LNCaP clone FGC (cell line): ENCODE measurements around the gene ZNF514.

Source experiments
- DNase-seq: peaks from one replicate; pipeline ENCODE4 v3.0.0-alpha.2; 2011; ENCODE audit warnings: low read depth
- H3K4me3 ChIP-seq: 2 replicates; pipeline ENCODE4 v1.5.1; 2011; ENCODE audit warnings: mild to moderate bottlenecking, low read depth, low read length, control low read depth
- CTCF ChIP-seq: IDR thresholded peaks from 2 replicates; pipeline ENCODE4 v1.5.1; 2012; ENCODE audit warnings: mild to moderate bottlenecking; ENCODE audit not compliant: control insufficient read depth, insufficient read depth; ENCODE audit errors: extremely low read depth

ZNF514 gene

DNA sequence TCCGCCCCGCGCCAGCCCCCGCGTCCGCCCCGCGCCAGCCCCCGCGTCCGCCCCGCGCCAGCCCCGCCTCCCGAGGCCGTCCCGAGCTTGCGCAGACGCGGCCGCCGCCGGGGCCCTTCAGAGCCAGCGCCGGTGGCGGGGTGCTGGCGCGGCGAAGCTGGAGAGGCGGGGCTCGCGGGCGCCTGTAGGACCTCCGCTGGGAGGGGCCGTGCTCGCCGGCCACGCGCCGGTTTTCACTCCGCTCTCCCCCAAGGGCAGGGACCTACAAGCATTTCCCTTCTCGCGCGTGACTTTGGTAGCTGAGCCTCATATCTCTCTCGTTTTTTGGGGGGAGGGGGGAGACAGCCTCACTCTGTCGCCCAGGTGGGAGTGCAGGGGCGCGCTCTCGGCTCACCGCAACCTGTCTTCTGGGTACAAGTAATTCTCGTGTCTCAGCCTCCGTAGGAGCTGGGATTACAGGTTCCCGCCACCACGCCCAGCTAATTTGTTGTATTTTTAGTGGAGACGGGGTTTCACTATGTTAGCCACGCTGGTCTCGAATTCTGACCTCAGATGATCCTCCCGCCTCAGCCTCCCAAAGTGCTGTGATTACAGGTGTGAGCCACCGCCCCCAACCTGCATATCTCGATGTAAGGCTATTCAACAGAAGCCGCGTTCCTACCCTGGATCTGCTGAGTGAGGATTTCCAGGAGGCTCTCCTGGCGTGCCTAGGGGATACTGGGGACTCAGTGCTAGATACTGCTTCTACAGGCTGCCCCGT lies at the start of gene ZNF514:
TSS of gene ZNF514 (minus strand) at position 159 of the 760 bp plus-strand sequence. CDS start 6,595 bp downstream, outside the sequence.
- DNase-seq: no peak
- peak within 1 kb of the TSS; percentile 67 for H3K4me3 ChIP-seq
- TF ChIP-seq CTCF: no peak

DNA sequence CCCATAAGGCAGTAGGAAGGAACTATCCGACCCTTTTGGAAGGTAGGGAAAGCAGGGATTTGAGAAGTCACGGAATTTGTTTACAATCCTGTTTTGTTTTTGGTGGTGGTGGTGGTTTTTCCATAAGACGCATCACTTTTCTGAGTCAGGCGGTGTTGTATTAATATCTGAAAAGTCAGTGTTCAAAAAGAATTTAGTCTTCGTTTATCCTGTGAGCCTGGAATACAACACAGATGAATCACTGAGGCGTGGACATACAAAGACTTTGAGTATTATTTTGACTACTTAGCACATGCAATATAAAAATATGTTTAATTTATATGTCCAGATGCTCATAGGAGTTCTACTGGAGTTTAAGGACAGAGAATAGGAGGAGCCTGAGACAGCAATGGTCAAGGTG lies 48.5 kb upstream of the ZNF514 start:
- TF ChIP-seq CTCF: no peak
- peak overlapping the region; percentile 80 for H3K4me3 ChIP-seq
- DNase-seq: no peak

DNA sequence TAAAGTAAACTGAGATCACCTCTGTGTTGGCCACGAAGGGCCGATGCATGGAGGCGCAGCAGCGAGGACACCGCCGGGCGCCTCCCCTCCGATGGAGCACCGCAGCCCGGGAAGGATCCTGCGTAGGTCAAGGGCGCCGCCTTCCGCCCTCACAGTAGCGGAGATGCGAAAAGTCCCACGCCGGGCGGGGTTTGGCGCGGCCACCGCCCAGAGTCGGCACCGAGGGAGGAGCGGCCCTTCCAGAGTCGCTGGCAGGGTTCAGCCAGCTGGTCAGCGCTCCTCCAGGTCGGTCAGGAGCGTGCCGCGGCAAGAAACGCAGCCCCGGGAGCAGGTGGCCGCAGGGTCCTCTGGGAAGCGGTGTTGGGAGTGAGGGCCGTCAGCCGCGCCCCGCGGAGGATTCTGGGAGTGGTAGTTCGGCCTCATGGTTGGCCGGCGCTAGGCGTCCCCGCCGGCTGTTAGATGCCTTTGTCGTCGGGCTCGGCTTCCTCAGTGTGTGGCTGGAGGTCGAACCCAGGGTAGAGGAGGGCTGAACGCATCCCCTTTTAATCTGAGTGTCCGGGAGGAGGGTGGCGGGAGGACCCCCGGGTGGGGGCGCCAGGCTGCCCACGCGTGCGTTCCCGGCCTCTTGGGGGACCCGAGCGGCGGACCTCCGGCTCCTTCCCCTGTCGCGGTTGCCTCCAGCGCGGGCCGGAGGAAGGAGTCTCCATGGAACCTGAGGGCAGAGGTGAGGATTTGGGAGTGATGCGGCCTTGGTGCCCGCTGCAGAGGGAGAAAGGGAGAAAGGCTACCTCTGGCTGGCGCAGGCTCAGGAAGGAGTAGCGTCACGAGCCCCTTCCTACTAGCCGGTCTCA lies 47.7 kb upstream of the ZNF514 start, which contains the start of gene ZNF892:
TSS of gene ZNF892 (plus strand) at position 411 of the 851 bp plus-strand sequence. CDS start at position 706, 295 bp downstream.
- TF ChIP-seq CTCF: peak; percentile 67
- DNase-seq: peak; percentile 86
- peak within 1 kb of the TSS; percentile 80 for H3K4me3 ChIP-seq

GRCh38 chr2:95206096-95206495 lies 46.4 kb upstream of the ZNF514 start:
- DNase-seq: no peak
- H3K4me3 ChIP-seq: peak overlapping the region; percentile 80; the same call in 1 of the 2 replicates
- TF ChIP-seq CTCF: no peak

- no peak for TF ChIP-seq CTCF
- no peak overlapping the region for H3K4me3 ChIP-seq
- DNase-seq: no peak
These were observed 44.7 kb upstream of the ZNF514 start for GRCh38 chr2:95204396-95204795.

DNA sequence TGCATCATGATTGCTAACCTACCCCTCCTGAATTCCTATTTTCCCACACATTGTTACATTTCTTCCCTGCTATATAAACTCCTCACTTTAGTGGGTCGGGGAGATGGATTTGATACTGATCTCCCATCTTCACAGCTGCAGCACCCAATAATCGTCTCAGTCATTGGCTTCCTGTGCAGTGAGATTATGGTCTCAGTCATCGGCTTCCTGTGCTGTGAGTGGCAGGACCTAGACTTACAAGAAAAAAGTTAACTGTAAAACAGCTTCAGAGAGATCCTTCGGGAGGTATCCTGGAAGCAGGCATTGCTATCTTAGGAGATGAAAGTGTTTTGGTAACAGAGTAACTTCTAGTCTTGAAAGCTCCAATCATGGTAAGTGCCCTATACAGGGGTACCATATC lies 44.3 kb upstream of the ZNF514 start:
- TF ChIP-seq CTCF: no peak
- H3K4me3 ChIP-seq: no peak overlapping the region
- DNase-seq: no peak
